H1 (cell line): ENCODE results near the gene NSDHL. TPM values are rescaled to one million over a fixed set of nuclear protein-coding genes. Genes with fewer than 3 reads are reported as not detected.

Experiments used
- CTCF ChIA-PET: fragments of 300-600 bp; sonication (Branson Sonifier 250); formaldehyde crosslinking; loops from one replicate; lab custom pipeline; 2021; ENCODE audit not compliant: partially characterized antibody; lab: Charles Lee
- POLR2A ChIA-PET: fragments of 300-600 bp; sonication (Branson Sonifier 250); formaldehyde crosslinking; loops from one replicate; lab custom pipeline; 2021; ENCODE audit warnings: inconsistent platforms; ENCODE audit not compliant: partially characterized antibody; lab: Charles Lee
- DNase-seq, 2 experiments: peaks; one replicate each; pipeline versions ENCODE4 v3.0.0 to v3.0.0-alpha.2; 2010 to 2022; ENCODE audit warnings: low spot score in 2 of 2, low read depth in 1 of 2, mixed read lengths in 1 of 2
- FAIRE-seq: peaks from 2 replicates; lab custom pipeline; 2011; peaks lifted over from hg19 to GRCh38; lab: Jason Lieb, UNC
- H2AFZ ChIP-seq: 2 replicates; pipeline ENCODE4 v1.8.1; 2012; ENCODE audit warnings: low read length, inconsistent platforms
- H2AK5ac ChIP-seq: 2 replicates; pipeline ENCODE4 v1.6.1; 2013; ENCODE audit warnings: low read depth, low read length
- H2BK120ac ChIP-seq: replicated peaks from 2 replicates; pipeline ENCODE3; 2013; ENCODE audit warnings: low read depth, low read length, inconsistent platforms
- H2BK12ac ChIP-seq: 2 replicates; pipeline ENCODE4 v1.6.1; 2013; ENCODE audit warnings: low read depth, low read length
- H2BK15ac ChIP-seq: 2 replicates; pipeline ENCODE4 v1.6.1; 2013; ENCODE audit warnings: low read length
- H2BK20ac ChIP-seq: 2 replicates; pipeline ENCODE4 v1.6.1; 2013; ENCODE audit warnings: low read length
- H2BK5ac ChIP-seq: 2 replicates; pipeline ENCODE4 v1.6.1; 2013; ENCODE audit warnings: low read depth, low read length
- H3K14ac ChIP-seq: 2 replicates; pipeline ENCODE4 v1.6.1; 2013; ENCODE audit warnings: inconsistent platforms; ENCODE audit not compliant: insufficient read length
- H3K18ac ChIP-seq: 2 replicates; pipeline ENCODE4 v1.6.1; 2013; ENCODE audit warnings: low read length; ENCODE audit errors: extremely low read depth
- H3K23ac ChIP-seq: 2 replicates; pipeline ENCODE4 v1.6.1; 2013; ENCODE audit warnings: inconsistent platforms; ENCODE audit not compliant: insufficient read length
- H3K23me2 ChIP-seq: 2 replicates; pipeline ENCODE4 v1.6.1; 2013; ENCODE audit warnings: low read depth, low read length
- H3K27ac ChIP-seq: 2 replicates; pipeline ENCODE4 v1.6.1; 2011; ENCODE audit warnings: low read depth, low read length, inconsistent platforms
- H3K27me3 ChIP-seq, 4 experiments: replicated peaks in 1 of 4; 1 replicate in 1 of 4; 2 replicates in 3 of 4; pipeline versions ENCODE4 v1.6.1 to v1.8.1; 2011 to 2013; ENCODE audit warnings: low read length in 3 of 4, mild to moderate bottlenecking in 3 of 4, inconsistent platforms in 2 of 4, mixed read lengths in 2 of 4, moderate library complexity in 1 of 4; ENCODE audit not compliant: control insufficient read depth in 3 of 4, insufficient read depth in 3 of 4; ENCODE audit errors: extremely low read depth in 1 of 4
- H3K36me3 ChIP-seq, 4 experiments: 2 replicates each; pipeline versions ENCODE4 v1.6.1 to v1.8.1; 2011 to 2013; ENCODE audit warnings: mild to moderate bottlenecking in 4 of 4, low read length in 3 of 4, moderate library complexity in 2 of 4, control low read depth in 1 of 4, inconsistent platforms in 1 of 4; ENCODE audit not compliant: insufficient read depth in 4 of 4, control insufficient read depth in 2 of 4
- H3K4ac ChIP-seq: replicated peaks from 2 replicates; pipeline ENCODE3; 2013; ENCODE audit warnings: low read length, low read depth, mixed read lengths, inconsistent platforms; ENCODE audit not compliant: insufficient read length
- H3K4me1 ChIP-seq, 4 experiments: replicated peaks in 1 of 4; 1 replicate in 1 of 4; 2 replicates in 3 of 4; pipeline versions ENCODE4 v1.6.1 to v1.8.1; 2011 to 2013; ENCODE audit warnings: low read length in 3 of 4, inconsistent platforms in 2 of 4, mixed read lengths in 1 of 4; ENCODE audit not compliant: insufficient read depth in 4 of 4, control insufficient read depth in 3 of 4
- H3K4me2 ChIP-seq, 2 experiments: 2 replicates each; pipeline versions ENCODE4 v1.6.1 to v1.8.1; 2011 to 2013; ENCODE audit warnings: low read depth in 2 of 2, low read length in 2 of 2, control low read depth in 1 of 2, inconsistent platforms in 1 of 2, mild to moderate bottlenecking in 1 of 2; ENCODE audit not compliant: insufficient read depth in 1 of 2
- H3K4me3 ChIP-seq, 4 experiments: fragments of 200-600, 300-600 bp in 1 of 4; sonication (generic), shearing (Covaris generic), sonication (Bioruptor Twin) in 1 of 4; 2 replicates each; pipeline versions ENCODE4 v1.5.1 to v1.8.1; 2011 to 2016; ENCODE audit warnings: low read length in 4 of 4, low read depth in 3 of 4, control low read depth in 2 of 4, inconsistent platforms in 2 of 4, mild to moderate bottlenecking in 2 of 4, mixed read lengths in 1 of 4, moderate library complexity in 1 of 4; ENCODE audit not compliant: insufficient read depth in 2 of 4; ENCODE audit errors: extremely low read depth in 1 of 4
- H3K56ac ChIP-seq: replicated peaks from 2 replicates; pipeline ENCODE3; 2013; ENCODE audit warnings: low read depth, mild to moderate bottlenecking, mixed read lengths, low read length, inconsistent platforms; ENCODE audit not compliant: insufficient read length
- H3K79me1 ChIP-seq: 2 replicates; pipeline ENCODE4 v1.6.1; 2013; ENCODE audit warnings: low read depth, low read length, control low read depth
- H3K79me2 ChIP-seq, 2 experiments: 2 replicates each; pipeline versions ENCODE4 v1.6.1 to v1.8.1; 2012 to 2013; ENCODE audit warnings: low read length in 2 of 2, mild to moderate bottlenecking in 2 of 2, inconsistent platforms in 1 of 2; ENCODE audit not compliant: insufficient read depth in 2 of 2, control insufficient read depth in 1 of 2
- H3K9ac ChIP-seq, 4 experiments: replicated peaks in 1 of 4; 1 replicate in 1 of 4; 2 replicates in 3 of 4; pipeline versions ENCODE4 v1.6.1 to v1.8.1; 2011 to 2013; ENCODE audit warnings: low read depth in 3 of 4, low read length in 3 of 4, control low read depth in 2 of 4, mild to moderate bottlenecking in 2 of 4, moderate library complexity in 2 of 4, inconsistent platforms in 1 of 4; ENCODE audit errors: extremely low read depth in 1 of 4
- H3K9me3 ChIP-seq, 2 experiments: 2 replicates each; pipeline versions ENCODE4 v1.6.1 to v1.8.1; 2012 to 2013; ENCODE audit warnings: mild to moderate bottlenecking in 2 of 2, moderate library complexity in 2 of 2, control low read depth in 1 of 2, inconsistent platforms in 1 of 2, low read depth in 1 of 2, low read length in 1 of 2, mixed read lengths in 1 of 2; ENCODE audit not compliant: insufficient read depth in 2 of 2
- H4K20me1 ChIP-seq, 2 experiments: replicated peaks in 1 of 2; 2 replicates each; pipeline versions ENCODE3 to v1.8.1; 2011 to 2013; ENCODE audit warnings: inconsistent platforms in 2 of 2, low read length in 2 of 2, mild to moderate bottlenecking in 1 of 2; ENCODE audit not compliant: insufficient read depth in 2 of 2, control insufficient read depth in 1 of 2
- H4K5ac ChIP-seq: 2 replicates; pipeline ENCODE4 v1.6.1; 2013; ENCODE audit warnings: low read length, low read depth, mixed read lengths, inconsistent platforms; ENCODE audit not compliant: insufficient read length
- H4K8ac ChIP-seq: 2 replicates; pipeline ENCODE4 v1.8.0; 2013; ENCODE audit warnings: mild to moderate bottlenecking, moderate library complexity, low read length, inconsistent platforms; ENCODE audit not compliant: insufficient read depth; ENCODE audit errors: extremely low read depth
- H4K91ac ChIP-seq: replicated peaks from 2 replicates; pipeline ENCODE3; 2013; ENCODE audit warnings: low read length, mixed read lengths, inconsistent platforms; ENCODE audit not compliant: insufficient read length
- POLR2AphosphoS5 ChIP-seq: IDR thresholded peaks from 2 replicates; pipeline ENCODE4 v1.6.1; 2011; ENCODE audit warnings: low read depth, low read length
- SIX5 ChIP-seq: IDR thresholded peaks from 2 replicates; pipeline ENCODE4 v1.6.1; 2011; ENCODE audit warnings: mild to moderate bottlenecking, low read depth, low read length
- WGBS, 2 experiments: shearing (Covaris generic) in 1 of 2; methylation state at CpG; one replicate each; pipeline versions ENCODE4 v1.1.6 to v1.1.7; 2013 to 2015; ENCODE audit warnings: low lambda C conversion rate in 2 of 2, mixed read lengths in 2 of 2, inconsistent platforms in 1 of 2, low coverage in 1 of 2, missing lambda C conversion rate in 1 of 2; ENCODE audit not compliant: insufficient replicate concordance in 2 of 2, insufficient coverage in 1 of 2, insufficient read length in 1 of 2; ENCODE audit errors: extremely low coverage in 1 of 2, missing lambda C conversion rate in 1 of 2; 5-methylcytosine and 5-hydroxymethylcytosine counted together
- polyA plus RNA-seq, 7 experiments: library from polyadenylated mRNA; depleted of rRNA in 3 of 7; stranded (reverse) in 5 of 7; unstranded in 2 of 7; fragments of >200 nt in 5 of 7; fragments of 200-250 nt in 2 of 7; gene quantifications; 1 replicate in 5 of 7; 2 replicates in 1 of 7; 4 replicates in 1 of 7; pipeline versions ENCODE4 v1.2.1 to v1.2.3, GENCODE V29; 2011 to 2013; ENCODE audit warnings: missing spikeins in 2 of 7, mixed read lengths in 2 of 7
- total RNA-seq: library from RNA; stranded (reverse); fragmentation: NEBNext Ultra II Directional; extraction: Animal tissue kit (Norgen Biotek cat#: 25700); gene quantifications from 2 replicates; pipeline ENCODE4 v1.2.1, GENCODE V29; 2021

Gene NSDHL
- total and polyA plus RNA-seq, 2 of the 8 experiments (the other 6 are each of a cell fraction or from before 2014, with no cell fraction given): 31.5 to 34.6 TPM

- Histone ChIP-seq H2AK5ac (no peak overlapping the region), H3K23ac (no peak overlapping the region), H2BK5ac (no peak overlapping the region), H2BK15ac (no peak overlapping the region), H3K9me3 (no peaks in the 10 kb centered on the region; a peak in 1 of 4 replicates), H3K4me3 (no peak overlapping the region), H3K18ac (no peak overlapping the region), H3K36me3 (peaks cover 0 to 27% (median 7%) of the 10 kb centered on the region in 4 experiments; a peak in 4 of 8 replicates), H4K8ac (no peak overlapping the region), H3K27ac (no peak overlapping the region), H2BK12ac (no peak overlapping the region), H3K9ac (no peak overlapping the region), H3K79me1 (no peaks in the 10 kb centered on the region), H3K56ac (no peak overlapping the region), H2AFZ (no peak overlapping the region), H3K4me2 (no peak overlapping the region), H2BK20ac (no peak overlapping the region), H4K5ac (no peak overlapping the region), H3K27me3 (no peaks in the 10 kb centered on the region), H3K4ac (no peak overlapping the region), H4K91ac (no peak overlapping the region)
- CTCF ChIA-PET: interaction anchor here (0.6 to 2.2 kb wide), 12 partner anchors 7 to 230 kb away, joined by 3 to 8 read pairs (median 6); no protein-coding TSS in a partner anchor
- WGBS, 2 experiments: 84% methylated on average over 7 of the region's 9 CpGs; no CpG with 5 or more reads in 1 of the 2 experiments
- POLR2A ChIA-PET: no interaction called here
- FAIRE-seq (no peak), DNase-seq (no peak)
- TF ChIP-seq SIX5 (no peak), POLR2AphosphoS5 (0 out of 2 replicates have a peak, but pooled peaks have one; percentile 4)
- TF ChIP-seq, all 59 proteins: peak for 1
- Histone ChIP-seq H4K20me1 (peaks cover 0 to 4% of the 10 kb centered on the region in 2 experiments), H2BK120ac (no peak overlapping the region), H3K23me2 (peaks cover 3% of the 10 kb centered on the region; the same call in 1 of the 2 replicates), H3K79me2 (no peaks in the 10 kb centered on the region), H3K4me1 (no peaks in the 10 kb centered on the region), H3K14ac (no peak overlapping the region)
Measured at GRCh38 chrX:152871260-152871659, 40.4 kb downstream of the NSDHL start.
